HG02852 (cell line): Measurements from ENCODE around the gene C11orf68.

Experiments used
- ATAC-seq: cut with Tn5 transposase; IDR thresholded peaks from one replicate; pipeline ENCODE4 v1.9.1; 2021; ENCODE audit warnings: mild to moderate bottlenecking, moderate library complexity; ENCODE audit not compliant: unreplicated experiment

Gene C11orf68

DNA sequence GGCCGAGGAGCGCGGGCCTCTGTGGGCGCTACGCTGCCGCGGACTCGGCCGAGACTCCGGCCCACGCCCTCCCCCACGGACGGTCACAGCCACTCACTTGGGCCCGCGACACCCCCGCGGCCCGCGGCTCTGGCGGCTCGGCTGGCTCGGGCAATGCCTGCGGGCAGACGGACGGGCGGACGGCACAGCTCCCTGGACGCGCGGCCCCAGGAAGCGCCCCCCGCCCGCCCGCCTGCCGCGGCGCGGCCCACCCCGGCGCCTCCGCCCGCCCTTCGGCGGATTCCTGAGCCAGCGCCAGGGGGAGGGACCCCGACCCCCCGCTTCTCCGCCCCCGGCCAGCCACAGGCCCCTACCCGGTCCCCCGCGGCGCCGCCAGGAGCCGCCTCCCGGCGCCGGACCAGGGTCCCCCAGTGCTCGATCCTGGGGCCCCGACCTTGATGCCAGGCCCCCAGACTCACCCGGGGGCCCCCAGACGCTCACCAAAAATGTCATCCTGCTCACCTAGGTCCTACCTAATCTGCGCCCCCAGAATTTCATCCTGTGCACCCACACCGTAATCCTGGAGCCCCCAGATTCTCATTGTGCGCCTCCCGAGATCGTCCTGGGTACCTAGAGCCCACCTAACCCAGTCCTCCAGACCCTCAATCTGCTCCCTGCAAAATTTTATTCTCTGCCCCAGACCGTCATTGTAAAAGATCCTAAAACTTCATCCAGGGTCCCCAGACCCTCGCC, 46.1 kb downstream of the C11orf68 start, which contains the start of gene EFEMP2:
Gene EFEMP2 (minus strand): TSS at position 215 of the 732 bp plus-strand sequence. CDS start 446 bp downstream, outside the sequence.
- no peak for ATAC-seq

GRCh38 chr11:65871811-65872548, 46.9 kb downstream of the C11orf68 start:
- no peak for ATAC-seq

DNA sequence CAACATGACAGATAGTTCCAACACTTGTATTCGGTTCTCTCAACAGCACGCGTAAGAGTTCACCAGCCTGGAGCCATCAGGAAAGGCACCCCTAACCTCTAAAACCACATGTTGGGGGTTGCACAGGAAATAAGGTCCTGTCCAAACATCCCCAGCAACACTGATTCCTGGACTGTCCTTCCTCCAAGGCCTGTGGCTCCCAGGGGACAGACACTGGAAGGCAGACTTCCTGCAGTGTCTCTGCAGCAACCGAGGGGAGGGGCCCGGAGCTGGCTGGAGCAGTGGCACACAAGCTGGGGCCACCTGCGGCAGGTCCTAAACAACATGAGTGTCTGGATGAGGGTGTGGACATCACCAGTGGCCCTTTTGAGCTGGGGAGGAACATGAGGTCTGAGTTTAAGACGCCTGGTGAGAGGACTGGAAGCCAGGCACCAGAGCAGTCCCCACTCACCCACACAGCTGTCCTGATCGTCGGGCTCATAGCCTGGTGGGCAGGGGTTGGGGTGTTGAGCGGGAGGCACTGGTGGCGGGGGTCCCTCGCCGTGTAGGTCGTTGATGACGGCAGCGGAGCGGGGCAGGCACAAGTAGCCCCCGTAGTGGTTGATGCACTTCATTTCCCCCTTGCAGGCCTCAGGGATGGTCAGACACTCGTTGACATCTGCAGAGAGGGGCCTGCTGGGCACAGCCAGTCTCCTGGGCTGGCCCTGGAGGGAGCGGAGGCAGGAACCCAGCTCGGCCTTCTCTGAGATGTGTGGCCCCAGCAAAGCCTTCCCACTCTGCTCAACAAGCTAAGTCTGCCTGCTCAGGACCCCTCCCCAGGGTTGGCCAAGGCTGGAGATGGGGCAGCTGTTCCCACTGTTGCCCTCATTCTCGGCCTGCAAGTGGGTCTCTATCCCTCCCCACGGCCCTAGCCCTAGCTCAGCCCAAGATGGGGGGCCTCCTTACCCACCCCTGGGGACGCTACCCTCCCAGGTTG, 47.9 kb downstream of the C11orf68 start:
- ATAC-seq: no peak

DNA sequence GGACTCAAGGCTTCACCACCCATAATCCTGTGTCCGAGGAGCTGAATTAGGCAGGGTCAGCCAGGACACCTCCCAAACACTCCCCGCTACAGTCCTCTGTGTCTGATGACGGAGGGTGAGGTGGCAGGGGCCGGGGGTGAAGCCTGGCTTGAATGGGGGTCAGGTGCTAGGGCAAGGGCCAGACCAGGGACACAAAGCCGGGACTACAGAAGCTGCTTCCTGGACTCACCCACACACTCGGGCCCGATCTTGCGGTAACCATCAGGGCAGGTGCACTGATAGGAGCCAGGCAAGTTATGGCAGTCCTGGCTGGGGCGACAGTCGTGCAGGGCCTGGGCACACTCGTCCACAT, 48.6 kb downstream of the C11orf68 start:
- no peak for ATAC-seq

GRCh38 chr11:65869643-65870306, 49.1 kb downstream of the C11orf68 start:
- no peak for ATAC-seq

GRCh38 chr11:65868907-65869306, 50.0 kb downstream of the C11orf68 start:
- ATAC-seq: no peak

DNA sequence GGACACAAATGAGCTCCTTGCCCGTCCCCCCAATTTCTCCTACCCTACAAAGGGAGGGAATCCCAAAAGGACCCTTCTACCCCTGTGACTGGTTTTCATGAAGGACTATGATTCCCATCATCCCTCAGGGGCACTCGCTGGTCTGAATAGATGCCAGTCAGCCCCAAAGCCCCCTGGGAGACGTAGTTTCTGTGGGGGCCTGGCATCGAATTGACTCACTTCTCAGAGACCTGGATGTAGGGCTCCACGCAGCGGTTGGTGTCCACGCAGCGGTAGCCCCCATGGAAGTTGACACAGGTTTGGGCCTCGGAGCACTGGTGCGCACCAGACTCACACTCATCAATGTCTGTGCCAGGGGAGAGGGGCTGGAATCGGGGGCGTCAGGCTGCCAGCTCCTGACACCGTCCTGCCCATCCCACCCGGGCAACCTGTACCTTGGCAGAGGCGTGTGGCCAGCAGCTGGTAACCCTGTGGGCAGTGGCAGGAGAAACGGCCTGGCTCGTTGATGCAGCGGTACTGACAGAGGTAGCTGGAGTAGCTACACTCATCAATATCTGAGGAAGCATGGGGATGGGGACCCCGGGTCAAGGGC, 50.7 kb downstream of the C11orf68 start:
- ATAC-seq: no peak

DNA sequence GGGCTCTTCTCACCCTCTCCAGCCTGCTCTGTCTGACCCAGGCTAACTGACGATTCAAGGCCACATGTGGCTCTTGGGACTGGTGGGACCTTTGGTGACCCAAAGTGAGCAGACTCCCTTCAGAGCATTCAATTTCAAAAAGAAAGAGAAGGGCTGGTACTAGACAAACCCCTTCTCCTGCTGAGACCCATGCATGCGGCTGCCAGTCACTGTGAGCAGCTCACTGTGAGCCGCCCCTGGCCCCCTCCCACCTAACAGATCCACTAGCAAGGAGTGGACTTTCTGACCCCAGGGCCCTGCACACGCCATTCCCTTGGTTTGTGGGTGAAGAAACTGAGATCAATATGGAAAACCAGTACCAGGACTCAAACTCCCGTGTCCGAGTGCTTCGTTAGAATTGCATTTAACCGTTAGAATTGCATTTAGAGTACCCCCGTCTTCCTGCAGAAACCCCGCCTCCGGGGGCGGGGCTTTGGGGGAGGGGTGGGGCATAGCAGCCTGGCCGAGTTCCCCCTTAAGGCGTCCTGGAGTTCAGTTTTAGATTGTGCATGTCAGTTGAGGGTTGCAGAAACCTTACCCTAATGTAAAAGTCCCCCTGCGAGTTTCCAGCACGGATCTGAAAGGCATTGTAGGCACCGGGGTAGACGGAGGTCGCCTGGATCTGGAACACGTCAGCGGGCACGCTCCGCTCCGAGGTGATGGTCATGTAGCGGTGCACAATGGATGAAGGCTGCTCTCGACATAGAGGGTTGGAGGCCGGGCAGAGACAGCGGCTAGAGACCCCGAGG, 51.4 kb downstream of the C11orf68 start:
- ATAC-seq: no peak
